ENCODE data around the gene LMF1. TPM values are rescaled to one million over a fixed set of nuclear protein-coding genes. Genes with fewer than 3 reads are reported as not detected.
"Not testable (repeated sequence)": the region's sequence is repeated elsewhere in the genome, so short reads cannot be mapped to it uniquely, and the experiment has no call there.

The LMF1 gene
- total and polyA plus RNA-seq, 2 donors (not counting 1 experiment from before 2014, with no cell fraction given), result 36.4 to 63.2 TPM

GRCh38 chr16:820748-821147 is 150.0 kb downstream of the LMF1 start:
- Histone ChIP-seq H3K9ac (ENCODE audit: low read length) (no peak overlapping the region), H3K4me2 (replicated peaks; ENCODE audit: low read depth, low read length, poor library complexity, severe bottlenecking) (no peak overlapping the region), H4K20me1 (ENCODE audit: control insufficient read depth, insufficient read depth, low read length, poor library complexity, severe bottlenecking) (no peaks in the 10 kb centered on the region), H3K36me3 (replicated peaks in 1 of 2; ENCODE audit: control extremely low read depth in 1 of 2, control insufficient read depth in 1 of 2, extremely low read depth in 1 of 2, insufficient read depth in 2 of 2, low read length in 1 of 2) (no peaks in the 10 kb centered on the region), H3K4me3 (ENCODE audit: control extremely low read depth in 1 of 5, extremely low read depth in 1 of 5, insufficient read depth in 1 of 5, low read depth in 2 of 5, low read length in 4 of 5) (no peak overlapping the region), H3K4me1 (ENCODE audit: control insufficient read depth in 2 of 2, insufficient read depth in 2 of 2, low read length in 2 of 2) (peaks cover 0 to 9% of the 10 kb centered on the region in 2 donors), H2AFZ (ENCODE audit: insufficient read depth, low read depth, low read length, poor library complexity, severe bottlenecking) (no peak overlapping the region), H3K27me3 (replicated peaks in 1 of 4; ENCODE audit: control extremely low read depth in 1 of 4, control insufficient read depth in 3 of 4, insufficient read depth in 4 of 4, low read length in 3 of 4) (peaks cover 0 to 36% (median 7%) of the 10 kb centered on the region in 4 experiments), H3K9me3 (ENCODE audit: control extremely low read depth in 1 of 3, control insufficient read depth in 2 of 3, insufficient read depth in 1 of 3, low read length in 2 of 3) (peaks cover 0 to 12% (median 0%) of the 10 kb centered on the region in 3 donors), H3K27ac (ENCODE audit: low read length in 2 of 2) (no peak overlapping the region), H3K79me2 (ENCODE audit: control insufficient read depth, insufficient read depth, low read length) (no peaks in the 10 kb centered on the region)
- no peak for DNase-seq
- ChIA-PET CTCF (no interaction called here), POLR2A (no interaction called here)
- intact Hi-C loops (cut with micrococcal nuclease), result no loop called here
- no peaks in the 10 kb centered on the region for H3K9me3 Mint-ChIP-seq (ENCODE audit: insufficient read depth)
- WGBS (ENCODE audit: insufficient coverage), result 91% methylated on average over 12 of the region's 12 CpGs
- TF ChIP-seq CTCF (IDR thresholded peaks at IDR 0.05), result no peak
- TF ChIP-seq EZH2 (IDR thresholded peaks at IDR 0.05; ENCODE audit: borderline replicate concordance, insufficient read depth, low read depth, low read length, poor library complexity, severe bottlenecking), result no peak
- H3K27ac Mint-ChIP-seq, result no peak overlapping the region
- peaks cover 12% of the 10 kb centered on the region for H3K4me1 Mint-ChIP-seq
- peaks cover 24% of the 10 kb centered on the region for H3K27me3 Mint-ChIP-seq
- ATAC-seq (ENCODE audit: low read depth), result no peak
- no peak overlapping the region for H3K4me3 Mint-ChIP-seq

GRCh38 chr16:820044-820408 is 150.8 kb downstream of the LMF1 start:
- H3K9me3 Mint-ChIP-seq (ENCODE audit: insufficient read depth), result not testable (repeated sequence)
- peaks cover 24% of the 10 kb centered on the region for H3K27me3 Mint-ChIP-seq
- 6% methylated on average over 5 of the region's 10 CpGs for WGBS (ENCODE audit: insufficient coverage)

More at GRCh38 chr16:820044-820408, 150.8 kb downstream of the LMF1 start:
- H3K4me1 ChIP-seq (ENCODE audit: control insufficient read depth in 2 of 2, insufficient read depth in 2 of 2, low read length in 2 of 2); H3K4me3 ChIP-seq (ENCODE audit: control extremely low read depth in 1 of 5, extremely low read depth in 1 of 5, insufficient read depth in 1 of 5, low read depth in 2 of 5, low read length in 4 of 5); H3K36me3 ChIP-seq (replicated peaks in 1 of 2; ENCODE audit: control extremely low read depth in 1 of 2, control insufficient read depth in 1 of 2, extremely low read depth in 1 of 2, insufficient read depth in 2 of 2, low read length in 1 of 2); H2AFZ ChIP-seq (ENCODE audit: insufficient read depth, low read depth, low read length, poor library complexity, severe bottlenecking); H3K79me2 ChIP-seq (ENCODE audit: control insufficient read depth, insufficient read depth, low read length); CTCF ChIA-PET; ATAC-seq (ENCODE audit: low read depth); H4K20me1 ChIP-seq (ENCODE audit: control insufficient read depth, insufficient read depth, low read length, poor library complexity, severe bottlenecking); H3K27ac Mint-ChIP-seq; H3K9ac ChIP-seq (ENCODE audit: low read length); intact Hi-C loops (cut with micrococcal nuclease); DNase-seq; H3K27ac ChIP-seq (ENCODE audit: low read length in 2 of 2); H3K4me2 ChIP-seq (replicated peaks; ENCODE audit: low read depth, low read length, poor library complexity, severe bottlenecking): not testable (repeated sequence)
- Histone ChIP-seq H3K27me3 (replicated peaks in 1 of 4; ENCODE audit: control extremely low read depth in 1 of 4, control insufficient read depth in 3 of 4, insufficient read depth in 4 of 4, low read length in 3 of 4) (peaks cover 0 to 38% (median 8%) of the 10 kb centered on the region in 4 experiments), H3K9me3 (ENCODE audit: control extremely low read depth in 1 of 3, control insufficient read depth in 2 of 3, insufficient read depth in 1 of 3, low read length in 2 of 3) (peaks cover 0 to 12% (median 0%) of the 10 kb centered on the region in 3 donors)
- POLR2A ChIA-PET, result interaction anchor here (0.7 kb wide), 1 partner anchor 25 kb away, joined by 4 read pairs; no protein-coding TSS in a partner anchor
- peaks cover 12% of the 10 kb centered on the region for H3K4me1 Mint-ChIP-seq
- peak overlapping the region; percentile 66 for H3K4me3 Mint-ChIP-seq

Data from B cell (primary cell).